GM18517 (cell line): ENCODE data around the gene RPS6KA3.
A peak's percentile ranks its signal among the peaks of the same experiment; 100 is the strongest.
"Not testable (repeated sequence)": the region's sequence is repeated elsewhere in the genome, so short reads cannot be mapped to it uniquely, and the experiment has no call there.

Source experiments
- ATAC-seq: cut with Tn5 transposase; IDR thresholded peaks from one replicate; pipeline ENCODE4 v1.9.1; 2021; ENCODE audit warnings: mild to moderate bottlenecking, moderate library complexity; ENCODE audit not compliant: unreplicated experiment

RPS6KA3 gene

GRCh38 chrX:20265726-20266681 is 705 bp downstream of the RPS6KA3 start:
- peak; percentile 3 for ATAC-seq

GRCh38 chrX:20265221-20265725 is 1.4 kb downstream of the RPS6KA3 start:
- no peak for ATAC-seq

GRCh38 chrX:20263474-20263873 is 3.2 kb downstream of the RPS6KA3 start:
- ATAC-seq = peak; percentile 33

- ATAC-seq = no peak
Observed at GRCh38 chrX:20260885-20261284, 5.8 kb downstream of the RPS6KA3 start.

GRCh38 chrX:20254712-20255299 is 11.9 kb downstream of the RPS6KA3 start:
- ATAC-seq = no peak

- ATAC-seq = no peak
Observed at GRCh38 chrX:20253232-20253543, 13.5 kb downstream of the RPS6KA3 start.

- ATAC-seq = peak; percentile 72
Observed at GRCh38 chrX:20252381-20253231, 14.1 kb downstream of the RPS6KA3 start.

GRCh38 chrX:20251691-20252090 is 15.0 kb downstream of the RPS6KA3 start:
- ATAC-seq = no peak

- not testable (repeated sequence) for ATAC-seq
Observed at GRCh38 chrX:20250146-20250545, 16.6 kb downstream of the RPS6KA3 start.

- no peak for ATAC-seq
Observed at GRCh38 chrX:20248592-20249192, 18.0 kb downstream of the RPS6KA3 start.

- ATAC-seq = no peak
Observed at GRCh38 chrX:20244931-20245330, 21.8 kb downstream of the RPS6KA3 start.

GRCh38 chrX:20240201-20240600 is 26.5 kb downstream of the RPS6KA3 start:
- no peak for ATAC-seq

GRCh38 chrX:20237864-20238263 is 28.8 kb downstream of the RPS6KA3 start:
- no peak for ATAC-seq

- ATAC-seq = no peak
Observed at GRCh38 chrX:20235755-20236154, 31.0 kb downstream of the RPS6KA3 start.

GRCh38 chrX:20233336-20233735 is 33.4 kb downstream of the RPS6KA3 start:
- ATAC-seq = no peak

- ATAC-seq = no peak
Observed at GRCh38 chrX:20231598-20231997, 35.1 kb downstream of the RPS6KA3 start.

GRCh38 chrX:20230406-20230805 is 36.3 kb downstream of the RPS6KA3 start:
- no peak for ATAC-seq

GRCh38 chrX:20229155-20229554 is 37.6 kb downstream of the RPS6KA3 start:
- ATAC-seq = no peak

GRCh38 chrX:20228245-20228644 is 38.5 kb downstream of the RPS6KA3 start:
- no peak for ATAC-seq

GRCh38 chrX:20227116-20227515 is 39.6 kb downstream of the RPS6KA3 start:
- ATAC-seq = no peak

- ATAC-seq = no peak
Observed at GRCh38 chrX:20225488-20225833, 41.2 kb downstream of the RPS6KA3 start.
